Effector CD4-positive, alpha-beta T cell (primary cell): Measurements from ENCODE around the gene PCGF6.
"Not testable (repeated sequence)": the region's sequence is repeated elsewhere in the genome, so short reads cannot be mapped to it uniquely, and the experiment has no call there.

Experiments
- DNase-seq: peaks from one replicate; pipeline ENCODE4 v3.0.0-alpha.2; 2020

PCGF6 gene

DNA sequence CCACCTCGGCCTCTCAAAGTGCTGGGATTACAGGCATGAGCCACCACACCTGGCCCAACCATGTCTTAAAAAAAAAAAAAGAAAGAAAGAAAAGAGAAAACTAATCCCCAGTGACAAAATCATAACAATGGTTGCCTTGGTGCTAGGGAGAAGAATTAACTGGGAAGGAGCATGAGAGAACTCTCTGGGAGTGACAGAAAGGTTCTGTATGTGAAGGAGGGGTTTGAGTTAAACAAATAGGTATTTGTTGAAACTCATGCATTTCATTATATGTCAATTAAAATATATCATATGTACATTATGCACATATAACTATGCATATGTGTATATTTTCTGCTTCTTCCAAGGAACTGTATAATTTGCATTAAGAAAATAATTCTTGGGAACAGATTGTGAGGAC lies 40.7 kb downstream of the PCGF6 start:
- DNase-seq, result no peak

DNA sequence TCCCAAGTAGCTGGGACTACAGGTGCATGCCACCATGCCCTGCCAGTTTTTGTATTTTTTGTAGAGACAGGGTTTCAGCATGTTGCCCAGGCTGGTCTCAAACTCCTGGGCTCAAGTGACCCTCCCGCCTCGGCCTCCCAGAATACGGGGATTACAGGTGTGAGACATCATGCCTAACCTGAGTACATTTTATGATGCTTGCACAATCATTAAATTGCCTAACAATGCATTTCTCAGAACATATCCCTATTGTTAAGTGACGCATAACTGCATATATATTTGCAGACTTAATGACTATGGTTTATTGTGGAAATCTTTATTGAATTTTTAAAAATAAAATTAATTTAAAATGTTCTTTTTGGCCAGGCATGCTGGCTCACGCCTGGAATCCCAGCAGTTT lies 43.3 kb downstream of the PCGF6 start:
- no peak for DNase-seq

DNA sequence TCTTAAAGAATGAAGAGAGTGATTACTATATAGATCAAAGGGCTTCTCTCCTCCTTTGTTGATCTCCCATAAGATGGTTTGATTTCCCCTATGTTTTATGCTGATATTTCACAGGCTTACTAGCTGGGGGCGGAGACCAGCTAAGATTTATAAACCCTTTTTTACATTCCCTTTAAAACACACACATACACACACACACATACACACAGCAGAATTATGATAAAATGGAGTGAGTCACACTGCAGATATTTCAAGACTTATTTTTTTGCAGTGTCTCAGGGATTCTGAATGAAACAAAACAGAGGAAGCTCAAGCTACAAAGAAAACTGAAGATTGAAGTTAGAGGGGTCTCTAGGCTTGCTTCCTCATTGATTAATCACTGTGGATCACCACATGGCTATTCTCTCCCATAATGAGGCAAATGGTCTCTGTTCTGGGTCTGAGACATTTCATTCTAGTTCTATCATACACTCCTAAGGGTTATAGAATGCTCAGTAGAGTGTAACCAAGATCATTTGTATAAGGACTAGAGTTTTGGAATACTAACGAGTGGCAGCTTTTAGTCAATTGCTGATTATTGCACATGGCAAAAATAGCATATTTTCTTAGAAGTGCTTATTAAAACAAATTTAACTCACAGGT lies 55.4 kb downstream of the PCGF6 start:
- no peak for DNase-seq

DNA sequence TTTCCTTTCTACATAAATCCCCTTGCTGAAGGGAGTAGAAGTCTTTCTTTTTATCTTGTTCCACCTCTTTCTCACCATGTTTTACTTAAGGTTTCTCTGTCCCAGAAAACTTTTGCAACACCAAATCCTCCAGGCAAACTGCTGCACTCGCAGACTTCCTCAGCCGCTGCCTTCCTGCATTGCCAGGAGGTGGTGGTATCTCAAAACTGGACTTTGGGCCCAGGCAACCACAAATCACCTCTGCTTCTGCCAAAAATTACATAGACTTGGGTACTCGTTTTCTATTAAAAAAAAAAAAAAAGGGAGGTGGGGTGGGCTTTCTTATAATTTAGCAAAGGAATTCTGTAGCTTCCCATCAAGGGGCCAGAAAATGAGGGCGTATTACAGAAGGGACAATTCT lies 59.4 kb downstream of the PCGF6 start:
- DNase-seq, result no peak

DNA sequence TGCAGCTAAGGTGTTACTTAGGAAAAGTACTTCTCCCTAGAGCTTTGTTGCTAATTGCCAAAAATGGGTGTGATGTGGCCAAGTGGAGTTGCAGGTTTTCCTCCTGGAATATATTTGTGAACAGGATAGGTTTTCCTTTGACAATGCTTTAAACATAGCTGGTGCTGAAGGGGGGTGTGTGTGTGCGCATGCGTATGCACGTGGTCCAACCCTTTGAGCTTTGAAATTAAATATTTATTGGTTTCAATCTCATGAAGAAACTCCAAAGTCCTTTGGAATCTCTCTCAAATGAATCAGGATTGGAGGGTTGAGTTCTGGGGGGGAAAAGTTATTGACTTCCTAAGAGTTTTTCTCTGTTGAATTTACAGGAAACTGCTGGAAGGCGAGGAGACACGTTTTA lies 62.9 kb downstream of the PCGF6 start:
- DNase-seq, result no peak

DNA sequence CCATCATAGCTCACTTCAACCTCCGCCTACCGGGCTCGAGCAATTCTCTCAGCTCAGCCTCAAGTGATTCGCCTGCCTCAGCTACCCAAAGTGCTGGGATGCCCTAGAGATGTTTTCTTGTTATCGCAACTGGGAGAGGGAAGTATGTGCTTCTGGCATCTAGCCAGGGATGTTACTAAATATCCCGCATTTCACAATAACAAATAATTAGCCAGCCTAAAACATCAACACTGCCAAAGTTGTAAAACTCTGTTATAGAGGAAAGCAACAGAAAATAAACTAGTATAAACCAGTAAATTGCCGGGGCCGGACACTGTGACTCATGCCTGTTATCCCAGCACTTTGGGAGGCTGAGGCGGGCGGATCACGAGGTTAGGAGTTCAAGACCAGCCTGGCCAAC lies 66.8 kb downstream of the PCGF6 start:
- DNase-seq, result no peak

DNA sequence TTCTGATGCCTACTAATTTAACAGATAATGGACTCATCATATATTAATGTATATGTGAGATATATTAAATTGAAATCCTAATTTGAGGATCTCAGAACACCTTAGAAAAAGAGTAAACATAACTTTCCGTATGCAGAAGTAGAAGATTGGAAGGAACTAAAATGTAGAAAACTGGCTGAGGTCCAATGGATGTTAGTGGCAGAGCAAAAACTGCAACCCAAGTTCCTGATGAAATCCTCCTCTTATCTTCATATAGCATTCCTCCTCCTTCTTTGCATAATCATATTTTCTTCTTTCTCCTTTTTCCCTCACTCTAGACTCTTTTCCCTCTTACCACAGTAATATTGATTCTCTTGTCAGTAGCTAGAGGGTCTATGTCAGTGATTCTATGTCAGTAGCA lies 68.0 kb downstream of the PCGF6 start:
- DNase-seq, result no peak

DNA sequence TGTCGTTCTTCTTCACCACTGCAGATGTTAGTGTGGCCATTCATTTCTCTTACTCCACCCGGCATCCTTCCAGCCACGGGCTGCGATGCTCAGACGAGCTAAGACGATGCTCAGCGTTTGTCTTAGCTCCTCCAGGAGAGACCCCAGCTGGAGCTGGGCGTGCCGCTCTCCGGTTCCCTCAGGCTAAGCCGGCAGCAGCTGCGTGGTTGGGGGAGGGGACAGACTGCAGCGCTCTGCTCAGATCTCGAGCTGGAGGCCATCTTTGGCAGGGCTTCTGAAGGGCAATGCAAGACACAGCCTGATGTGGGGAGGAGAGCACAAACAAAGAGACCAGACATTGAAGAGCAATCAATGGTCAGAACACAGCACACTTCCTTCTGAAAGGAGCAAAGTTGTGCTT lies 69.2 kb downstream of the PCGF6 start:
- DNase-seq, result no peak

DNA sequence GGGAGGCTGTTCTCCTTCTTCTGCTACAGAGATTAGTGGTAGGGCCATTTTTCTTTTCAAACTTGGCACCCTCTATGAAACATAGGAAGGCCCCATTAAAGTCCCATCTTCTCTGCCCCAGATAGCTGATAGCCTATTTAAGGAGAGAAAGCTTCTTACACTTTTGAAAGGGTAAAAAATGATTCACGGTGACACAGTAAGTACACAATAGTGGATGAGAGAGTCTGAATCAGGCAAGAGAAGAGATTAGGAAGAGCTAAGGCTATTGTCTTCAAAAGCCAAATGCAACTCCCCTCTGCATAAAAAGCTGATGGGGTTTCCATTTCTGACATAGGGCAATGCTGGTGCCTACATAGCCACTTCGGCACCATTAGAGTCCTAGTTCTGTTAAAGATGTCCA lies 70.4 kb downstream of the PCGF6 start:
- no peak for DNase-seq

DNA sequence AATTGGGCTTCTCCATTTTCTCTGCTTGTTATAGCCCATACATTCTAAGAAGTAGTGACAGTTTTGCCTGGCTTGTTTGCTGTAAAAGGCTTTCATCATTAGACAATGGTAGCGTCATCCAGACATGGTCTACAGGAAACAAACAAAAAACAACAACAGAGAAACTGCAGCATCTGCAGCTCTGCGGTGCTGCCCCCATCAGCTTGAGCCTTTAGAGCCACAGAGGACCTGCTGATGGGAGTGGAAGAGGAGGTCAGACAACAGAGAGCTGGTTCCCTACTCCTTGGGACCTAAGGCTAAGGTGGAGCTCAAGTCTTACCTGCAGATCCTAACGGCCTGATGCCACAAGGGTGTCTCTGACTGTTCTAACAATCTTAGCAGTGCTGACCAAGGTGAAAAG lies 70.9 kb downstream of the PCGF6 start:
- no peak for DNase-seq

DNA sequence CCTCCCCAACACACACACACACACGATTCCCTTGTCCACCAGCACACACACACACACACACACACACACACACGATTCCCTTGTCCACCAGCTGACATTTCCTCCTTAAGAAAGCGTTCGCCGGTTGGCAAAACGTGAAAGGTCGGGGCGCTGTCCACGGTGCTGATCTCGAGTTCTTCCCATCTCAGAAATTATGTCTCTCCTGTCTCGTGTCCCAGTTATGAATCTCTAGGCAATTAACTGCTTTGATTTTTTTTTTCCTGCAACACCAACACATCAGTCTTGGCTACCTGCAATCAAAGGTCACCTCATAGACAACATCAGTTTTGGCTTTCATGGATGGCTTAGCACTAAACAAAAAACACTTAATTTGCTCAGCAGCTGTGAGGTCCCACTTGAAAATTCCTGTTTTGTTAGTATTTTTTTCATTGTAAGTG lies 72.1 kb downstream of the PCGF6 start:
- DNase-seq, result peak; percentile 3

DNA sequence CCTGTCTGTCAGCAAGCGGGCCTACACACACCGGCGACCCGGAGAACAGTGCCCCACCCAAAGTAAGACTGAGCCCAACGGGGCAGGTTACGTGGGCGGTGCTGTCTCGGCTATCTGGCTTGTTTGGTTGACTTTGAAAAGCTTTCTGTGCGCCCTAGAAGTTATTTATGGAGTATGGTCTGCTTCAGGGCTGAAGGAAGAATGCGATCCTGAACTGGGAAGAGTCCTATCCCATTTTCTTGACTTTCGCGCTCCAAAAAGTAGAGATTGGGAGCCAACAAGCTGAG lies 72.5 kb downstream of the PCGF6 start:
- no peak for DNase-seq

DNA sequence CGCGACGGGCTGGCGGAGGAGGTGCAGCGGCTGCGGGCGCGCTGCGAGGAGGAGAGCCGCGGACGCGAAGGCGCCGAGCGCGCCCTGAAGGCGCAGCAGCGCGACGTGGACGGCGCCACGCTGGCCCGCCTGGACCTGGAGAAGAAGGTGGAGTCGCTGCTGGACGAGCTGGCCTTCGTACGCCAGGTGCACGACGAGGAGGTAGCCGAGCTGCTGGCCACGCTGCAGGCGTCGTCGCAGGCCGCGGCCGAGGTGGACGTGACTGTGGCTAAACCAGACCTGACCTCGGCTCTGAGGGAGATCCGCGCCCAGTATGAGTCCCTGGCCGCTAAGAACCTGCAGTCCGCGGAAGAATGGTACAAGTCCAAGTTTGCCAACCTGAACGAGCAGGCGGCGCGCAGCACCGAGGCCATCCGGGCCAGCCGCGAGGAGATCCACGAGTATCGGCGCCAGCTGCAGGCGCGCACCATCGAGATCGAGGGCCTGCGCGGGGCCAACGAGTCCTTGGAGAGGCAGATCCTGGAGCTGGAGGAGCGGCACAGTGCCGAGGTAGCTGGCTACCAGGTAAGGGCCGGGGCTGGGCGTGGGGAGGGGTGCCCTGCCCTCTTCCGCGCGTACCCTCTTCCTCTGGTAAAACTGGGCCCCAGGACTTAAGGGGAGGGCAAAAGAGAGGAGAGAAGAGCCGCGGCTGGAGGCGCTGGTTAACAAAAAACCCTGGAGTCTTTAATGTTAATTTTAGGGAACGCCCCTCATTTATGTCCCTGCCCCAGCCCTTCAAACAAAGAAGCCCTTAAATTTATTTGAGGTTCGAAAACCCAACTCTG lies 73.0 kb downstream of the PCGF6 start:
- DNase-seq, result no peak

DNA sequence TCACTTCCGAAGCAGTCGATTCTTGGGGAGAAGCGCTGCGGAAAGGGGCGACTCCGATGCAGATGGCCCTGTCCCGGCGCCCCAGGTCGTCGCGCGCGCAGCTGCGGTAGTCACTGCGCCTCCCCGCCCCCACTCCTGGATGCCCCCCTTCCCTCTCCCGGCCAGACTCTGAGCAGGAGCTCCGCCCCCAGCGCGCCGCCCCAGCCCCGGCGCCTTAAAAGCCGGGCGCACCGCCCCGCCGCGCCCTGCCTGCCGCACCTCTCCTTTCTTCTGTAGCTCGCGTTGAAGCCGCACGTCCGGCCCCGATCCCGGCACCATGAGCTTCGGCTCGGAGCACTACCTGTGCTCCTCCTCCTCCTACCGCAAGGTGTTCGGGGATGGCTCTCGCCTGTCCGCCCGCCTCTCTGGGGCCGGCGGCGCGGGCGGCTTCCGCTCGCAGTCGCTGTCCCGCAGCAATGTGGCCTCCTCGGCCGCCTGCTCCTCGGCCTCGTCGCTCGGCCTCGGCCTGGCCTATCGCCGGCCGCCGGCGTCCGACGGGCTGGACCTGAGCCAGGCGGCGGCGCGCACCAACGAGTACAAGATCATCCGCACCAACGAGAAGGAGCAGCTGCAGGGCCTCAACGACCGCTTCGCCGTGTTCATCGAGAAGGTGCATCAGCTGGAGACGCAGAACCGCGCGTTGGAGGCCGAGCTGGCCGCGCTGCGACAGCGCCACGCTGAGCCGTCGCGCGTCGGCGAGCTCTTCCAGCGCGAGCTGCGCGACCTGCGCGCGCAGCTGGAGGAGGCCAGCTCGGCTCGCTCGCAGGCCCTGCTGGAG lies 73.8 kb downstream of the PCGF6 start, which contains the start of gene INA:
INA (plus strand) TSS at position 243 of the 817 bp plus-strand sequence; CDS start at position 317, 74 bp downstream.
- no peak for DNase-seq

DNA sequence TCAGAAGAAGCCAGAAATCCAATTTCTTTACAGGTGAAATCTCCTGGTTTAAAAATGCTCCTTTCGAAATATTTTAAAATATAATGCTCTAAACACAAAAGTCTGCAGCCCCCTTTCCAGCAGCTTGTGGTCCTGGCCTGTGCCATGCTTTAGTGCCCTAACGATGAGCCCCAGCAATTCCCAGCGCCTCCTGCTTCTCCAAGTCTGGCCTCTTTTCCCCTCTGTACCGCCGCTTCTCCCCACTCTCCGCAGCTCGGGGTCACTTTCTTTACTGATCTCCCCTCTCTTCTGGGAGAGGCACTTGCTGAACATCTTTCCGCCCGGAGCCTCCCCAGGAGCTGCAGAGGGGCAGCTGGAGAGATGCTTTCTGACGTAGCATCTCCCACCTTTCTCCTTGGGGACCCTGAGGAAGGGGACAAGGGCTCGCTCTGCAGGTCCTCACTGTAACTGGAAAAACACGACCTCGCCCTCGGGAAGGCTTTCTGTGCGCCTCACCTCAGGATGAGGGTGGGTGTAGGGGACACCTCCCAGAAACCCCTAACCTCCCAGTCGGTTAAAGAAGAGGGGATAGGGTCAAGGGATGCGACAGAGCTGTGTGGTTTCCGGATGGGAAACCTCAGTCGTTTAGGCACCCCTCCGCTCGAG lies 74.6 kb downstream of the PCGF6 start:
- no peak for DNase-seq

DNA sequence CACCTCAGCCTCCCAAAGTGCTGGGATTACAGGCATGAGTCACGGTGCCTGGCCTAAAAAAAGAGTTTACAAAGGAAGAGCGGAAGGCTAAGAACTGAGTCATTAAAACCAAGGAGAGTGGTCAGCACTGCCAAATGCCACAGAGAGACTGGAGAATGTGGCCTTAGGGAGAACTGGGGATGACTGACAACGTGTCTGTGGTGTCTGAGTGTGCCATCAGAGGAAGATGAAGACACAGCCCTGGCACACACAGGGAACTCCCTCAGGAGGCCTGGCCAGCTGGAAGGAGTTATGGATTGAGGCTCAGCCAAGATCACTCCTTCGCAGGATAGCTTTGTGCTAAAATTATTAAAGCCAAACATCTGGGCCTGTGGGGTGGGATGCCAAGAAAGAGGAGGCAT lies 77.9 kb downstream of the PCGF6 start:
- DNase-seq, result no peak

DNA sequence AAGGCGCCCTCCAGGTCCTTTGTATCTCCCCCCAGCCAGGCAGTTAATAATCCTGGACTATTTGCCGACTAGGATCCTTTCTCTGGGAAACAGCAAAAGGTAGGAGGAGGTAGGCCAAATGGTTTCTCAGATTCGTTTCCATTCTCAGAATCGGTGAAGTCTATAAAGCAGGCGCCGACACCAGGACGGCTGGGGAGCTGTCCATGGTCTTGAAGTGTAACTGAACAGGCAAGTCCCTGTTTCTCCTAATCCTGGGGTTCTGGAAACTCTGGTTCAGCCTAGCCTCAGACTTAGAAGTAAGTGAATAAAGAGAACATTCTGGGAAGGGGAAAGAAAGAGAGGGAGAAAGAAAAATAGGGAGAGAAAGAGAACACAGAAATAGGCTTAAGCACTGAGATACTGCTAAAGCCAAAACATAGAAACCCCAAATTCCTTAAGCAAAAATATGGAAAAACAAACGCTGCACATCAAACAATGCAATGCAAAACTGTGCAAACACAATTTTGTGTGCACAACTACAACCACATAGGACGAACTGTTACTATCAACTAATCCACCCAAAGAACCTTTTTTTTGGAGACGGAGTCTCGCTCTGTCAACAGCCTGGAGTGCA lies 85.1 kb downstream of the PCGF6 start:
- DNase-seq, result no peak

DNA sequence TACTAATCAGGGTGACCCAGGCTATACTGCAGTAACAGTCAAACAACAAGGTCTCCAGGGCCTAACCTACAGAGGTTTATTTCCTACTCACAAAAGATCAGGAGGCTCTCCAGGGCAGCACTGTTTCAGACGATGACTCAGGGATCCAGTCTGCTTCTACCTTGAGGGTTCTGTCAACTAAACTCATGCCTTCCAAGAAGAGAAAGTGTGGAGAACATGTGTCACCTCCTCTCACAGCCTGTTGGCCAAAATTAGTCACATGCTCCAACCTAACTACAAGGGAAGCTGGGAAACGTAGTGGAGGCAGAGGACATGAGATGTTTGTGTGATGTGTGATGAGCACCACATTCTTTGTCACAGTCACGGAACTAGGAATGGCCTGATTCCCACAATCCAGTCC lies 88.7 kb downstream of the PCGF6 start:
- no peak for DNase-seq

DNA sequence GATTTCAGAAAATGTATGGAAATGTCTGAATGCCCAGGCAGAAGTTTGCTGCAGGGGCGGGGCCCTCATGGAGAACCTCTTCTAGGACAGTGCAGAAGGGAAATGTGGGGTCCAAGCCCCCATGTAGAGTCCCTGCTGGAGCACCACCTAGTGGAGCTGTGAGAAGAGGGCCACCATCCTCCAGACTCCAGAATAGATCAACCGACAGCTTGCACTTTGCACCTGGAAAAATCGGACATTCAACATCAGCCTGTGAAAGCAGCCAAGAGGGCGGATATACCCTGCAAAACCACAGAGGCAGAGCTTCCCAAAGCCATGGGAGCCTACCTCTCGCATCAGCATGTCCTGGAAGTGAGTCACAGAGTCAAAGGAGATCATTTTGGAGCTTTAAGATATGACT lies 91.0 kb downstream of the PCGF6 start:
- no peak for DNase-seq

DNA sequence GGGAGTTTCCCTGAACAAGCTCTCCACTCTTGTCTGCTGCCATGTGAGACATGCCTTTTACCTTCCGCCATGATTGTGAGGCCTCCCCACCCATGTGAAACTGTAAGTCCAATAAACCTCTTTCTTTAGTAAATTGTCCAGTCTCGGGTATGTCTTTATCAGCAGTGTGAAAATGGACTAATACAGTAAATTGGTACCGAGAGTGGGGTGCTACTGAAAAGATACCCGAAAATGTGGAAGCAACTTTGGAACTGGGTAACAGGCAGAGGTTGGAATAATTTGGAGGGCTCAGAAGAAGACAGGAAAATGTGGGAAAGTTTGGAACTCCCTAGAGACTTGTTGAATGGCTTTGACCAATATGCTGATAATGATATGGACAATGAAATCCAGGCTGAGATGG lies 92.0 kb downstream of the PCGF6 start:
- DNase-seq, result not testable (repeated sequence)

DNA sequence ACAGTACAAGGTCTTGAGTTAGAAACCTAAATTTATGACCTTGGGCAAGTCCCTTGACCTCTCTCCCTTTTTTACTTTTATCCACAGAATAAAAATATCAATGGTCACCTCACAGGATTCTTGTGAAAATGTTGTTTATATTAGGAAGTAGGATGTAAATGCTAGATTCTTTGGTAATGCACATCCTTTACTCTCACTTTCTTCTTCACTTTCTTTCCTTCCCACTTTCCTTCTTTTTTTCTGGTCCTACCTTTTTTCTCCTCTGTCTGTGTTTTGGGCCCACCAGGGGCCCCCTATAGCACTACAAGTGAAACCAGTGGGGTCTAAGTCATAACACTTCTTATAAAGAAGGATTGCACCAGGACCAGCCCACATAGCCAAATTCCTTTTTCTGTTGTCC lies 93.1 kb downstream of the PCGF6 start:
- DNase-seq, result no peak

DNA sequence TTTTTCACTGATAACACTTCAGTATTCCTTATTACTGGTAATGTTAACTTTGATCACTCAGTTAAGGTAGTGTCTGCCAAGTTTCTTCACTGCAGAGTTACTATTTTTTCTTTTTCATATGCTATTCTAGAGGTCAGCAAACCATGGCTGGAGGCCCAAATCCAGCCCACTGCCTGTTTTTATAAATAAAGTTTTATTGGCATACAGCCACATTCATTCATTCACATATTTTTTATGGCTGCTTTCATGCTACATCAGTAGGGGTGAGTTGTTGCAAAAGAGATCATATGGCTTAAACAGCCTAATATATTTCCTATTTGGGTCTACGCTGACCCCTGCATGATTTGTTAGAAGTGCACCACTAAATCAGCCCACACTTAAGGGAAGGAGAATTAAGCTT lies 94.3 kb downstream of the PCGF6 start:
- DNase-seq, result no peak
